ENCODE measurements around the gene TIMMDC1.

TIMMDC1 gene

DNA sequence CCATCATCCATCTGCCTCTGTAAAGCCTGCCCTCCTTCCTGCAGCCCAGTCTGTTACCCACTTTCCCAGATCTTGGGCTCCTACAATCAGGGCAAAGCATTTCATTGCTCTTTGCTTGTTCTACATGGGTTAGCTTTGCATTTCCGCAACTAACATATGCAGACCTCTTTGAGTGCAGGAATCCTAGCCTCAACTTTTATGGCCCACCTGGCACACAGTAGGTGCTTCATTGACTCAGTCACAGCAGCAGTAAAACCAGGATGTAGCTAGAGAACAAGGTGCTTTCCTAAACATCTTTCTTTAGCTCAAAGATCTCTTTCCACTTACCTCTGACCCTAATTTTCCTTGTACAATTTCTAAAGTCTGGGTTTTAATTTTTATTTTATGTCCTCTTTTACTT, 57.6 kb downstream of the TIMMDC1 start:
- TF ChIP-seq, protein P1, sequence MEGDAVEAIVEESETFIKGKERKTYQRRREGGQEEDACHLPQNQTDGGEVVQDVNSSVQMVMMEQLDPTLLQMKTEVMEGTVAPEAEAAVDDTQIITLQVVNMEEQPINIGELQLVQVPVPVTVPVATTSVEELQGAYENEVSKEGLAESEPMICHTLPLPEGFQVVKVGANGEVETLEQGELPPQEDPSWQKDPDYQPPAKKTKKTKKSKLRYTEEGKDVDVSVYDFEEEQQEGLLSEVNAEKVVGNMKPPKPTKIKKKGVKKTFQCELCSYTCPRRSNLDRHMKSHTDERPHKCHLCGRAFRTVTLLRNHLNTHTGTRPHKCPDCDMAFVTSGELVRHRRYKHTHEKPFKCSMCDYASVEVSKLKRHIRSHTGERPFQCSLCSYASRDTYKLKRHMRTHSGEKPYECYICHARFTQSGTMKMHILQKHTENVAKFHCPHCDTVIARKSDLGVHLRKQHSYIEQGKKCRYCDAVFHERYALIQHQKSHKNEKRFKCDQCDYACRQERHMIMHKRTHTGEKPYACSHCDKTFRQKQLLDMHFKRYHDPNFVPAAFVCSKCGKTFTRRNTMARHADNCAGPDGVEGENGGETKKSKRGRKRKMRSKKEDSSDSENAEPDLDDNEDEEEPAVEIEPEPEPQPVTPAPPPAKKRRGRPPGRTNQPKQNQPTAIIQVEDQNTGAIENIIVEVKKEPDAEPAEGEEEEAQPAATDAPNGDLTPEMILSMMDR (IDR thresholded peaks at IDR 0.05; ENCODE audit: control insufficient read depth, insufficient read depth, low read depth, low read length, missing control alignments): no peak
- DNase-seq (ENCODE audit: low read depth): no peak
- no peak overlapping the region for H3K4me3 ChIP-seq (ENCODE audit: control insufficient read depth, low read depth, low read length)

DNA sequence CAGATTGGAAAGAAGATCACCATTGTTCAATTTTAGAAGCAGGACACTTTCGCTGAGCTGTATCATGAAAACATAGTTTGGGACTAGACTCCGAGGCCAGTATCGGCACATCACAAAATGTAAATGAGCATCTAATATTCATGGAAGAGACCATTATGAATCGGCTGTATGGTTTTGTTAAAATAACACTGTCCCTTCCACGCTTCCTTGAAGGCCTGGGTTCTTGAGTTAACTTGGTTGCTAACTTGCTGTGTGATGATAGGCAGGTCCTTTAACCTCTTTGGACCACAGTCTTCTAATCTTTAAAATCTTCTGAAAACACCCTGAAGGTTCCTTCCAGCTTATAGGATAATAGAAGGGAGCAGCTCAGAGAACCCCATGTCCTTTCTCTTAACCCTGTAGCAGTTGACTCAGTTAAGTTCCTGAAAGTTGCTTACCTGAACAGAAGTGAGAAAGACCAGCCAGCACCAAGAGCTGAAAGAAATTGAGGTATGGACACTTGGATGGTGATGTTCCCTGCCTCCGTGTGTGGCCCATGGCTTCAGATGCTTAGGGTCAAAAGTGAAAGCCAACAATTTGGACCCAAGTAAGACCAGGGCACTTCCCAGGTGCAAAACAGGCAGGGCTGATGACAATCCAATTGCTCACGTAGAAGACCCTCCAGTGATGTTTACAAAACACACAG, 59.0 kb downstream of the TIMMDC1 start:
- no peak overlapping the region for H3K4me3 ChIP-seq (ENCODE audit: control insufficient read depth, low read depth, low read length)
- TF ChIP-seq, protein P1 (IDR thresholded peaks at IDR 0.05; ENCODE audit: control insufficient read depth, insufficient read depth, low read depth, low read length, missing control alignments): no peak

DNA sequence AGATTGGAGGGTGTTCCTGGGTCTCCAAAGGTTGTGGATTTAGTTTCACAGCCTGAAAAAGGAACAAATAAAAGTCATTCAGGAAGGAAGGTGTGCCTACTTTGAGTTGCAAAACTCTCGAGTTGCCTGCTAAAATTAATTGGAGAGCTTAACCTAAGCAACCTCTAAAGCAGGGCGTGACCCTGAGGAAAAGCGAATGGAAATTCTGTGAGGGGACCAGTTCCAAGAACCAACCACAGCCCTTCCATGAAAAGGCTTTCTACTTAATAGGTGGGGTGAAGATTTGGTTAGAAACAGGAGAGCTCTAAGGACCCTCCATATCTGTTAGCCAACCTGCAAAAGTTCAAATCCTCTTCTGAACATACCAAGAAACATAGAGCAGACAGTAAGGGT, 59.5 kb downstream of the TIMMDC1 start:
- TF ChIP-seq, protein P1 (IDR thresholded peaks at IDR 0.05; ENCODE audit: control insufficient read depth, insufficient read depth, low read depth, low read length, missing control alignments): no peak
- H3K4me3 ChIP-seq (ENCODE audit: control insufficient read depth, low read depth, low read length): no peak overlapping the region
- DNase-seq (ENCODE audit: low read depth): no peak

More for the DNA sequence above, 59.0 kb downstream of the TIMMDC1 start:
- DNase-seq (ENCODE audit: low read depth): no peak

DNA sequence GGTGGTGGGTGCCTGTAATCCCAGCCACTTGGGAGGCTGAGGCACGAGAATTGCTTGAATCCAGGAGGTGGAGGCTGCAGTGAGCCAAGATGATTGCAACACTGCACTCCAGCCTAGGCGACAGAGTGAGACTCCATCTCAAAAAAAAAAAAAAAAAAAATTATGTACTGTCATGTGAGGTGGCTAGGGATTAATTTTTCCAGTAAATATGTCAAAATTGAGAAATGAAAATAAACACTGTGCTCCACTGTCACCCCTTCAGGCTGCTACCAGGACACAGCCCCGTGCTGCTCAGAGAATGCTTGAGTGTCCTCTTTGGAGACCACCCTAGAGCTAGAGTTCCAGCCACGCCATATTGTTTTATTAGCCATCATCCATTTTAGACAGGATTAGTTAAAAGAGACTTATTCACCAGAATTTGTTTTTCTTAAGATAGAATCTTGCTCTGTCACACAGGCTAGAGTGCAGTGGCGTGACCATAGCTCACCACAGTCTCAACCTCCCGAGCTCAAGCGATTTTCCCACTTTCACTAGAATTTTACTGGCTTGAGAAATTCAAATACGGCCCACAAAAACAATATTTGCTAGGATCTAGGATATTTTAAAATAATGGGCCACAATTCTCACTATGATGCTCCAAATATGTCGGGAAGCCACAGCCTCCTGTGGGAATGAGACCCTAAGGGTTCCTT, 60.4 kb downstream of the TIMMDC1 start:
- no peak overlapping the region for H3K4me3 ChIP-seq (ENCODE audit: control insufficient read depth, low read depth, low read length)
- TF ChIP-seq, protein P1 (IDR thresholded peaks at IDR 0.05; ENCODE audit: control insufficient read depth, insufficient read depth, low read depth, low read length, missing control alignments): no peak
- no peak for DNase-seq (ENCODE audit: low read depth)

DNA sequence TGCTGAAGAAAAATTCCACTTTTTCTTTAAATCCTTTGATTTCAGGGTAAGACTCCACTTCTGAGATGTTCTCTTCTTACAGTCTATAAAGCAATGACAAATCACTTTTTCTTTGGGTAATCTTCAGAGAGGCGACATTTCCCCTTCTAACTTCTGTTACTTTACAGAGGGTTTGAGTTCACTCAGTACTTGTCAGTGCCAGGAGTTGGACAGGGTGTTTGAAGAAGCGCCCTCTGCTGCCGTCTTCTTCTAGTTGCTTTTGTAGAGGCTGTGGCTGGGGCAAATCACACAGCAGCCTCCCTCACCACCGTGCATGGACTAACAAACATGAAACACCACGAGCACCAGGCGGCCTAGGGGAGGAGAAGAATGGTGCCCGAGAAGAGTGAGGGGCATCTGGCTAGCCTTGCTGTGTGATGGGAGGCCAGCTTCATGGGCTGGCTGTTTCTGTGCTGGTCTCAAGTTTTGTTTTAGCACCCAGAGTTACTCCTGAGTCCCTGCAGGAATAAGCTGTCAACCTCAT, 61.2 kb downstream of the TIMMDC1 start, which contains the start of gene CD80:
Gene CD80, minus strand, starts transcription at position 174 of the 523 bp plus-strand sequence. CDS start 1,886 bp downstream, outside the sequence.
- no peak within 1 kb of the TSS for H3K4me3 ChIP-seq (ENCODE audit: control insufficient read depth, low read depth, low read length)
- DNase-seq (ENCODE audit: low read depth): peak; percentile 7

DNA sequence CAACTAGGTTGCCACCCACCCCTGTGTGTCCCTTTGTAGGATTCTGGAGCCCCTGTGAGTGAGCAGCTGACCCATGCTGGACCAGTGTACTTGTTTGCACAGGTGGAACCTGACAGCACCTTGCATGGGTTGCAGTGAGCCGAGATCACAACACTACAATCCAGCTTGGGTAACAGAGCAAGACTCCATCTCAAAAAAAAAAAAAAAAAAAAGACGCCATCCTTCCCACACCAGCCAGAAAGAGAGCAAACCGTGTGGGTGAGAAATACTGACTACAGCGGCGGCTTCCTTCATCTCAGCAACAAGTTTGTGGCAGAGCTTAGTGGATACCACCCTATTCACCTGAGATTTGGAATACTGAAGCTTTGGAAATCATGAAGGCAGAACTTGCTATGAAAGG, 61.8 kb downstream of the TIMMDC1 start:
- no peak for DNase-seq (ENCODE audit: low read depth)
- H3K4me3 ChIP-seq (ENCODE audit: control insufficient read depth, low read depth, low read length): no peak overlapping the region
- TF ChIP-seq, protein P1 (IDR thresholded peaks at IDR 0.05; ENCODE audit: control insufficient read depth, insufficient read depth, low read depth, low read length, missing control alignments): no peak

More for the DNA sequence above, 61.2 kb downstream of the TIMMDC1 start, which contains the start of gene CD80:
- TF ChIP-seq, protein P1 (IDR thresholded peaks at IDR 0.05; ENCODE audit: control insufficient read depth, insufficient read depth, low read depth, low read length, missing control alignments): peak; percentile 51

Data from AG09309 (cell line).